GM18499 (cell line): ENCODE results near the gene PRIMA1.

Source experiments
- ATAC-seq: cut with Tn5 transposase; IDR thresholded peaks from one replicate; pipeline ENCODE4 v1.9.1; 2021; ENCODE audit warnings: moderate number of reproducible peaks; ENCODE audit not compliant: insufficient read depth, unreplicated experiment

Gene PRIMA1

DNA sequence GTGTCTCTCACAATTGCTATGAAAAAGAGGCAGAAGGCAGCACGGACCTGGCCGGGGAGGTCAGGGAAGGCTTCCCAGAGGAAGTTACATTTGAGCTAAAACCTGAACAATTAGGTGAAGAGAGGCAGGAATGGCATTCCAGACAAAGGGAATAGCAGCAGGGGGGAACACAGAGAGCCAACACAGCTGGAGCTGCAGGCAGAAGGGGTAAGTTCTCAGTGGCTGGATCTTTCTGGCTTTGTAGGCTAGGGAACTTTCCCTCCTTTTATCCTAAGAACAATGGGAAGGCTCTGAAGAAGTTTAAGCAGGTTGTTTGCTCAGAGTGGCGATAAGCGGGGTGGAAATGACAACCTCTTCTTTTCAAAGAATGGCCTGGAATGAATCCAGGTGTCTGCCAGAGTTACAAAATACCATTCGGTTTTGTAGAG is 100.0 kb downstream of the PRIMA1 start:
- ATAC-seq, result no peak

- no peak for ATAC-seq
Measured at GRCh38 chr14:93686268-93686667, 102.0 kb downstream of the PRIMA1 start.

DNA sequence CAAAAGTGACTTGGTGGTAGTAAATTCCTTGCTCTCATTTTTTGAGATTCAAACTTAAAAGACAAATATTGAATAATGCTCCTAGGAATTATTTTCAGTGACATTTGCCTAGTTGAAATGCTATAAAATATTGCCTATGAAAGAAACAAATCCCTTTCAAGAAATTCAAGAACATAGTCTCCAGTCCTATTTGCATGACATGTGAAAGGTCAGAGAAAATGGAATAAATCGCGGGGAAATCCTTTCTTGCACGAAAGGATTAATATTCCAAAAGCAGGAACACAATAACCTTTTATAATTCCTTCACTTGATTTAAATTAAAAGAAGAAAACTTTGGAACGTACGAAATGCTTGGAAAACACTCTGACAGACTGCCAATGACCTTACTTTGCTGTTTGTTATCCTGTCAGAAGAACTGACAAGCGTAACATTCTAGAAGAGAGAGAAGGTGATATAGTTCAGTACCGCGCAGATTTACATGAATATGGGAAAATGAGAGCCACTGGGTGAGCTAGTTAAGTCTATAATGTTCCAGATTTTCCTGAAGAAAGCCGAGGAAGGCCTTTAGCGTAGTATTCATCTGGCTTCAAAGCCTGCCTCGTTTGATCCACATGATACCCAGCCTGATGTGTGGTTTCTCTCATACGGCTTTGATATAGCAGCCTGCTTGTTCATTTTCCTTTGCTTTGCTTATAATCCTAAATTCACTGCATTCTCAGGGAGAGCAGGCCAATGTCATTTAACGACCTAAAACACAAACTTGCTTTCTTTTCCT is 103.0 kb downstream of the PRIMA1 start:
- ATAC-seq, result no peak

DNA sequence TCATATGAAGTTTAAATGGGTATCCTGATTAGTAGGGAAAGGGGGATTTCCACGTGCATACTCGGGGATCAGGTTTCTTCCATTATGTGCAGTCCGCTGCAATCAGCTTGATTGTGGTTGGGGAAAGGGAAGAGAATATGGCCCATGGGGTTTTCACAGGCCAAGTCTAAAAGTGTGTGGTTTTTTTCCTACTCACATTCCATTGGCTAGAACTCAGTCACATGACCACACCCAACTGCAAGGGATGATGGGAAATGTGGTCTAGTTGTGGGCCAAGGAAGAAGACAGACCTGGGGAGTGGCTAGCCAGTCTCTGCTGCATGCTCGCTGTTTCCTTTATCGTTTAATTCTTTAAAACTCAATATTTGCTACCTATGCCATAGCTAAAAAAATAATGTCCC is 105.1 kb downstream of the PRIMA1 start:
- no peak for ATAC-seq

DNA sequence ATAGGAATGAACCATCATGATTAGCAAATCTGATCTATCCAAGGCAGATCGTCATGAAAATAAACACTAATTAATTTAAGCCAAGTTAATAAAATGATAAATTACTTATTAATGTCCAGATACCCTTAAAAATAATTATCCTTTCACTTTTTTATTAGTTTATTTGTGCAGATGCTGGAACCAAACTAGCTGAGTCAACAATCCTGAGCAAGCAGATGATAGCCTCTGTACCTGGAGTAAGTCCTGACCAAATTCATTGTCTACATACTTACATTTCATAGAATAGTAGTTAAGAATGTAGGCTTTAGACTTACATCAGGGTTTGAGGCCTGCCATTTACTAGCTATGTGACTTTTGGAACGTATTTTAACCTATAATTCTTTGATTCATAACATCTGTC is 105.8 kb downstream of the PRIMA1 start:
- no peak for ATAC-seq

GRCh38 chr14:93676416-93676958 is 111.8 kb downstream of the PRIMA1 start:
- no peak for ATAC-seq

DNA sequence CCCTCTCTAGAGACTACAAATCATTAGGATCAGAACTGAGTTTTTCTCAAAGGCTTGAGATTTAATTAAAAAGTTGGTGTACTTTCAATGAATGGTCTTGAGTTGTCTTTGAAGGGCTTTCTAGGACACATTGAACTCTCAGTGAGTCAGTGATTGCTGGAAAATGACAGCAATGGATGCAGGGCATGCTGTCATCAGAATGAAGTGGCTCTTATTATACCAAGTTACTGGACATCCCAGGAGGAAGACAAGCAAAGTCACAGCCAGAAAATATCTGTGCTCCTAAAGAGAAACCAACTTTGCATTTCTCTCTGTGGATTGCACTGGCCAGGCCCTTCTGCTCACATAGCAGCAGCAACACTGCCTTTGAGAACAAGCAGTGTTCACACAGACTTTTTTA is 112.6 kb downstream of the PRIMA1 start:
- no peak for ATAC-seq

- ATAC-seq, result no peak
Measured at GRCh38 chr14:93674343-93674742, 113.9 kb downstream of the PRIMA1 start.

- ATAC-seq, result no peak
Measured at GRCh38 chr14:93669632-93670031, 118.7 kb downstream of the PRIMA1 start.
